Right atrium auricular region (tissue), 2 donors: ENCODE measurements around the gene CSTB. TPM values are rescaled to one million over a fixed set of nuclear protein-coding genes. Genes with fewer than 3 reads are reported as not detected.

ENCODE experiments used
- DNase-seq: peaks from one replicate; pipeline ENCODE4 v3.0.0-alpha.2; 2019; ENCODE audit warnings: low spot score
- H3K27ac ChIP-seq, 2 donors: fragments of 200-600 bp; sonication (generic); 1 replicate in 1 of 2; 2 replicates in 1 of 2; pipeline ENCODE4 v1.5.1; 2016 to 2019
- H3K27me3 ChIP-seq, 2 donors: fragments of 200-600 bp; sonication (generic); one replicate each; pipeline versions ENCODE4 v1.5.1 to v1.6.0; 2017 to 2019
- H3K36me3 ChIP-seq: fragments of 200-600 bp; sonication (generic); one replicate; pipeline ENCODE4 v1.5.1; 2016
- H3K4me1 ChIP-seq, 2 donors: fragments of 200-600 bp; sonication (generic); one replicate each; pipeline versions ENCODE4 v1.5.1 to v1.6.0; 2017 to 2019
- H3K4me3 ChIP-seq, 2 donors: fragments of 200-600 bp; sonication (generic); 1 replicate in 1 of 2; 2 replicates in 1 of 2; pipeline ENCODE4 v1.5.1; 2017 to 2019; ENCODE audit warnings: mild to moderate bottlenecking in 1 of 2, moderate library complexity in 1 of 2
- H3K9me3 ChIP-seq, 2 donors: fragments of 200-600 bp; sonication (generic); one replicate each; pipeline ENCODE4 v1.5.1; 2019
- CTCF ChIP-seq, 2 donors: fragments of 200-600 bp; sonication (generic); IDR thresholded peaks; one replicate each; pipeline ENCODE4 v1.5.1; 2019; ENCODE audit warnings: antibody characterized with exemption in 2 of 2
- total RNA-seq, 2 donors: library from RNA; depleted of rRNA; stranded (reverse); fragments of >200 nt; gene quantifications; one replicate each; pipeline ENCODE4 v1.1.0, GENCODE V29; 2016

CSTB gene
- total RNA-seq, 2 donors from 2014 or later: 8.3 to 8.4 TPM

GRCh38 chr21:43775190-43775589, 918 bp downstream of the CSTB start:
- peak overlapping the region; percentile 85 to 92 for H3K27ac ChIP-seq
- peaks cover 17% of the 10 kb centered on the region for H3K36me3 ChIP-seq
- no peaks in the 10 kb centered on the region for H3K27me3 ChIP-seq
- H3K4me3 ChIP-seq: peak overlapping the region; percentile 85 to 88
- H3K4me1 ChIP-seq: peaks cover 0 to 20% of the 10 kb centered on the region in 2 donors
- no peaks in the 10 kb centered on the region for H3K9me3 ChIP-seq
- no peak for DNase-seq
- TF ChIP-seq CTCF (IDR thresholded peaks at IDR 0.05): no peak

- Histone ChIP-seq H3K4me3 (no peak overlapping the region), H3K27me3 (no peaks in the 10 kb centered on the region), H3K4me1 (peaks cover 0 to 20% of the 10 kb centered on the region in 2 donors), H3K36me3 (peaks cover 17% of the 10 kb centered on the region), H3K27ac (no peak overlapping the region), H3K9me3 (no peaks in the 10 kb centered on the region)
- TF ChIP-seq CTCF (IDR thresholded peaks at IDR 0.05): no peak
- no peak for DNase-seq
These were observed 1.9 kb downstream of the CSTB start for GRCh38 chr21:43774163-43774562.

GRCh38 chr21:43772425-43772821, 3.7 kb downstream of the CSTB start:
- peaks cover 0 to 30% of the 10 kb centered on the region in 2 donors for H3K4me1 ChIP-seq
- TF ChIP-seq CTCF (IDR thresholded peaks at IDR 0.05): no peak
- no peaks in the 10 kb centered on the region for H3K9me3 ChIP-seq
- no peak overlapping the region for H3K27ac ChIP-seq
- H3K36me3 ChIP-seq: peaks cover 17% of the 10 kb centered on the region
- H3K27me3 ChIP-seq: no peaks in the 10 kb centered on the region
- no peak for DNase-seq
- H3K4me3 ChIP-seq: no peak overlapping the region

GRCh38 chr21:43771698-43772424, 4.2 kb downstream of the CSTB start:
- H3K4me1 ChIP-seq: peaks cover 0 to 30% of the 10 kb centered on the region in 2 donors
- no peak overlapping the region for H3K4me3 ChIP-seq
- no peaks in the 10 kb centered on the region for H3K9me3 ChIP-seq
- H3K27me3 ChIP-seq: no peaks in the 10 kb centered on the region
- no peak for DNase-seq
- H3K36me3 ChIP-seq: peaks cover 17% of the 10 kb centered on the region
- TF ChIP-seq CTCF (IDR thresholded peaks at IDR 0.05): no peak
- no peak overlapping the region for H3K27ac ChIP-seq

GRCh38 chr21:43771199-43771675, 4.9 kb downstream of the CSTB start:
- peaks cover 0 to 30% of the 10 kb centered on the region in 2 donors for H3K4me1 ChIP-seq
- no peak overlapping the region for H3K4me3 ChIP-seq
- no peak overlapping the region for H3K27ac ChIP-seq
- H3K36me3 ChIP-seq: peaks cover 17% of the 10 kb centered on the region
- no peak for DNase-seq
- no peaks in the 10 kb centered on the region for H3K9me3 ChIP-seq
- no peaks in the 10 kb centered on the region for H3K27me3 ChIP-seq
- TF ChIP-seq CTCF (IDR thresholded peaks at IDR 0.05): no peak
